HCT116 (cell line): ENCODE data around the gene TMEM50A.

Experiments used
- ATF3 ChIP-seq: IDR thresholded peaks from 2 replicates; pipeline ENCODE4 v1.6.1; 2012
- CBX3 ChIP-seq: IDR thresholded peaks from 2 replicates; pipeline ENCODE4 v1.6.1; 2012; ENCODE audit warnings: low read depth
- CTCF ChIP-seq, 3 experiments: fragments of 200-600 bp in 1 of 3; sonication (generic) in 1 of 3; IDR thresholded peaks in 2 of 3; conservative IDR thresholded peaks in 1 of 3; 2 replicates each; pipeline ENCODE4 v1.5.1; 2012 to 2017; ENCODE audit warnings: low read depth in 2 of 3, low read length in 2 of 3, antibody characterized with exemption in 1 of 3, borderline replicate concordance in 1 of 3, control low read depth in 1 of 3, mild to moderate bottlenecking in 1 of 3, mixed read lengths in 1 of 3, mixed run types in 1 of 3, moderate library complexity in 1 of 3; ENCODE audit not compliant: insufficient read depth in 1 of 3
- EZH2 ChIP-seq: fragments of 200-600 bp; sonication (generic); IDR thresholded peaks from 2 replicates; pipeline ENCODE4 v1.6.1; 2017; ENCODE audit warnings: antibody characterized with exemption, mixed run types
- EZH2phosphoT487 ChIP-seq: fragments of 200-600 bp; IDR thresholded peaks from 2 replicates; pipeline ENCODE4 v1.6.1; 2018; ENCODE audit warnings: antibody characterized with exemption, borderline replicate concordance
- JUND ChIP-seq: IDR thresholded peaks from 2 replicates; pipeline ENCODE4 v1.6.1; 2012
- POLR2A ChIP-seq: IDR thresholded peaks from 2 replicates; pipeline ENCODE4 v1.7.0; 2011; ENCODE audit warnings: borderline replicate concordance; ENCODE audit not compliant: insufficient read depth, insufficient read length; ENCODE audit errors: extremely low read depth
- REST ChIP-seq: IDR thresholded peaks from 2 replicates; pipeline ENCODE4 v1.6.1; 2012; ENCODE audit warnings: low read depth
- YY1 ChIP-seq: IDR thresholded peaks from 2 replicates; pipeline ENCODE4 v1.6.1; 2011; ENCODE audit warnings: low read length, low read depth, moderate library complexity, mild to moderate bottlenecking; ENCODE audit not compliant: insufficient replicate concordance; ENCODE audit errors: extremely low read depth
- ZFX ChIP-seq: fragments of 450-650 bp; IDR thresholded peaks from 2 replicates; pipeline ENCODE4 v1.6.1; 2017

- TF ChIP-seq EZH2: no peak
- TF ChIP-seq ATF3: no peak
- TF ChIP-seq POLR2A: no peak
- no peak for TF ChIP-seq CTCF (IDR thresholded peaks at IDR 0.05 in 2 of 3, conservative IDR thresholded peaks at IDR 0.05 in 1 of 3; ENCODE audit: borderline replicate concordance in 1 of 3, insufficient read depth in 1 of 3, low read depth in 2 of 3, low read length in 2 of 3)
- TF ChIP-seq ZFX: no peak
- TF ChIP-seq REST: no peak
- TF ChIP-seq CBX3: no peak
- TF ChIP-seq EZH2phosphoT487: no peak
- no peak for TF ChIP-seq YY1
- TF ChIP-seq JUND: no peak
Measured at GRCh38 chr1:25361901-25362300, 23.8 kb downstream of the TMEM50A start.
